ENCODE measurements around the gene AFAP1L2. TPM values are rescaled to one million over a fixed set of nuclear protein-coding genes. Genes with fewer than 3 reads are reported as not detected.

AFAP1L2 gene
- total RNA-seq, 2 donors from 2014 or later, result 5.8 to 6.3 TPM

- no peak for DNase-seq (ENCODE audit: low spot score)
- no peaks in the 10 kb centered on the region for H3K27me3 ChIP-seq
- H3K4me1 ChIP-seq, result peaks cover 0 to 34% of the 10 kb centered on the region in 2 donors
- no peak overlapping the region for H3K27ac ChIP-seq
- H3K4me3 ChIP-seq, result no peak overlapping the region
- no peaks in the 10 kb centered on the region for H3K36me3 ChIP-seq
- TF ChIP-seq, protein P1, sequence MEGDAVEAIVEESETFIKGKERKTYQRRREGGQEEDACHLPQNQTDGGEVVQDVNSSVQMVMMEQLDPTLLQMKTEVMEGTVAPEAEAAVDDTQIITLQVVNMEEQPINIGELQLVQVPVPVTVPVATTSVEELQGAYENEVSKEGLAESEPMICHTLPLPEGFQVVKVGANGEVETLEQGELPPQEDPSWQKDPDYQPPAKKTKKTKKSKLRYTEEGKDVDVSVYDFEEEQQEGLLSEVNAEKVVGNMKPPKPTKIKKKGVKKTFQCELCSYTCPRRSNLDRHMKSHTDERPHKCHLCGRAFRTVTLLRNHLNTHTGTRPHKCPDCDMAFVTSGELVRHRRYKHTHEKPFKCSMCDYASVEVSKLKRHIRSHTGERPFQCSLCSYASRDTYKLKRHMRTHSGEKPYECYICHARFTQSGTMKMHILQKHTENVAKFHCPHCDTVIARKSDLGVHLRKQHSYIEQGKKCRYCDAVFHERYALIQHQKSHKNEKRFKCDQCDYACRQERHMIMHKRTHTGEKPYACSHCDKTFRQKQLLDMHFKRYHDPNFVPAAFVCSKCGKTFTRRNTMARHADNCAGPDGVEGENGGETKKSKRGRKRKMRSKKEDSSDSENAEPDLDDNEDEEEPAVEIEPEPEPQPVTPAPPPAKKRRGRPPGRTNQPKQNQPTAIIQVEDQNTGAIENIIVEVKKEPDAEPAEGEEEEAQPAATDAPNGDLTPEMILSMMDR (IDR thresholded peaks at IDR 0.05), result no peak
- H3K9me3 ChIP-seq, result no peaks in the 10 kb centered on the region
These were observed 7.8 kb downstream of the AFAP1L2 start for GRCh38 chr10:114396464-114396863.

DNA sequence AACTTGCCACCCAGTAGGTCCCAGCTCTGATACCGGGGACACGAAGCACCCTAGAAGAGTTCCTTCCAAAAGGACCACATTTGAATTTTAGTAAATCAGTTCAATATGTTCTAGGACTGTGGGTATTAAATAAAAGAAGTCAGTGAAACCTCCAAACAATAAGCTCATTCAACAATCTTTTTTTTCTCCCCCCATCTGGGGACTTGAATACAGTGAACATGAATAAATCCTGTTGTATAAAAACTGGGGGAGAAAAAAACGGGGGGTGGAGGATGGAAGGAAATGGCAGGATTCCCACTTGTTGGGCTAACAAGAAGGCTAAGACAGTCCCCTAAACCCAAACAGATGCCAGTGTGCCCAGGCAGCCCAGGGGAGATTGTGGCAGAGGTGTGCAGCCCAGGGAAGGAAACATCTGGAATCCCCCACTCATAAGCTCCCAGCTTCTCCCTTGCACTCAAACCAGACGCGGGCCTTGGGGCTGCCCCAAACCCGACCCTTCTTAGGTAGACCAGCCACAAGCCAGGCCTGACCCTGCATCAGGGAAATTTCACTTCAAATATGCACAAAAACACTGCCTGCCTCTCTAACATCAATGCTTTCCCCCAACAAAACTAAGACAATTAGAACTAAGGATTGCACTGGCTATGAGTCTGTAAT is 8.8 kb downstream of the AFAP1L2 start:
- H3K4me1 ChIP-seq, result peaks cover 0 to 24% of the 10 kb centered on the region in 2 donors
- H3K4me3 ChIP-seq, result no peak overlapping the region
- H3K27me3 ChIP-seq, result no peaks in the 10 kb centered on the region
- TF ChIP-seq, protein P1 (IDR thresholded peaks at IDR 0.05), result no peak
- no peak overlapping the region for H3K27ac ChIP-seq
- H3K9me3 ChIP-seq, result no peaks in the 10 kb centered on the region
- DNase-seq (ENCODE audit: low spot score), result no peak
- no peaks in the 10 kb centered on the region for H3K36me3 ChIP-seq

DNA sequence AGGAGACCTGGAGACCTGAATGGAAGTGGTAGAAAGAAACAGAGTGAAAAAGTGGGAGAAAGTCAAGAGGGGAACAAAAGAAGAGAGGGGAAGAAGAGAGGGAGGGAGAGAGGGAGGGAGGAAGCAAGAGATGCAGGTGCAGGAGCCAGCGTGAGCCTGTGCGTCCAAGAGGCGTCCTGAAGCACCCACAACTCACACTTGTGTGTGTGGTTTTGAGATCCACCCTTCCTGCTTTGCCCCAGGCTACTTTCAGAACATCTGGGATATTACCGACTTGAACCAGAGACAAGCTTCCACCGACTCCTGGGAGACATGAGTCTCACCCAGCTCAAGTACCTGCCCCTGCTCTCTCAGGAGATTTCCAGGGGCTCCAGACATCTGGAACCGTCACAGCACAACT is 9.8 kb downstream of the AFAP1L2 start:
- no peaks in the 10 kb centered on the region for H3K9me3 ChIP-seq
- no peaks in the 10 kb centered on the region for H3K27me3 ChIP-seq
- H3K36me3 ChIP-seq, result no peaks in the 10 kb centered on the region
- no peak for DNase-seq (ENCODE audit: low spot score)
- no peak overlapping the region for H3K27ac ChIP-seq
- peaks cover 0 to 18% of the 10 kb centered on the region in 2 donors for H3K4me1 ChIP-seq
- TF ChIP-seq, protein P1 (IDR thresholded peaks at IDR 0.05), result no peak
- H3K4me3 ChIP-seq, result no peak overlapping the region

- H3K4me3 ChIP-seq, result no peak overlapping the region
- H3K4me1 ChIP-seq, result peaks cover 0 to 21% of the 10 kb centered on the region in 2 donors
- H3K27ac ChIP-seq, result no peak overlapping the region
- H3K9me3 ChIP-seq, result no peaks in the 10 kb centered on the region
- no peaks in the 10 kb centered on the region for H3K27me3 ChIP-seq
- H3K36me3 ChIP-seq, result no peaks in the 10 kb centered on the region
- DNase-seq (ENCODE audit: low spot score), result no peak
- TF ChIP-seq, protein P1 (IDR thresholded peaks at IDR 0.05), result no peak
These were observed 10.4 kb downstream of the AFAP1L2 start for GRCh38 chr10:114393886-114394285.

DNA sequence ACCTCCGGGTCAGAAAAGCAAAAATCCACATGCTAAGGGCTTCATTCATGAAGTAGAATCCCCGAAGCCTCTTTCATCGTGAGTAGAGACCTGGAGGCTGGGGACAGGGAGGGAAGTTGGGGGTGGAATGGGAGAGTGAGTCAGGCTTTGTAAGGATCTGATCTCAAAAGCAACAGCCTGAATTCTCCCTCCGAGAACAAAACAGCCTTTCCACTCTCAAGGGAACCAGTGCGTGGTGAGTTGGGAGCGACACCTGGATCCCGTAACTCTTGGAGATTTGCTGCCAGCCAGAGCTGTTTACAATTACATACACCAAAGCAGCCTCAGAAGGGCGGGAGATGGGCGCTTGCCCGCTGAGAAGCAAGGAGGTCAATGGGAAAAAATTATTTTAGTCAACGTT is 10.8 kb downstream of the AFAP1L2 start:
- TF ChIP-seq, protein P1 (IDR thresholded peaks at IDR 0.05), result no peak
- H3K4me1 ChIP-seq, result peaks cover 0 to 25% of the 10 kb centered on the region in 2 donors
- H3K27ac ChIP-seq, result no peak overlapping the region
- H3K9me3 ChIP-seq, result no peaks in the 10 kb centered on the region
- H3K36me3 ChIP-seq, result no peaks in the 10 kb centered on the region
- H3K27me3 ChIP-seq, result no peaks in the 10 kb centered on the region
- H3K4me3 ChIP-seq, result no peak overlapping the region
- DNase-seq (ENCODE audit: low spot score), result no peak

Data from right atrium auricular region (tissue), 2 donors.